ENCODE data around the gene RRP15. TPM values are rescaled to one million over a fixed set of nuclear protein-coding genes. Genes with fewer than 3 reads are reported as not detected.

RRP15 gene
- polyA plus RNA-seq, 3 donors, result 20.9 to 23.6 (median 22.9) TPM

DNA sequence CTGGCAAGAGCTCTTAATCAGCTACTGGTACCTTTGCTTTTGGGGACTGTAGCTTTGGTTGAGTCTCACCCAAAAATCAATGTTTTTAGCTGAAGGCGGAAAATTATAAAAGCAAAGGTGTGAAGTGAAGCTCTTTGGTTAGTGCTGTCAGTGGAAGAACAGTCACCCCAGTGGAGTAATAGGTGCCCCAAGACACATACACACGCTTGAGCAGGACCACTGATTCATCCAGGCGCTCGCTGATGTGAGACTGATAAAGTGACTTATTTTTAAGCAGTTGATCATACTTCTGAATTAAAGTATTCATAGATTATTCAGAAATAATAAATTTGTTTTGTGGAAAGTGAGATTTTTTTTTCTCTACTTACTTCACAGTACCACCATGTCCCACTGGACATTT lies 97.2 kb downstream of the RRP15 start:
- no peak for DNase-seq (ENCODE audit: low read depth in 3 of 3, low spot score in 2 of 3)

DNA sequence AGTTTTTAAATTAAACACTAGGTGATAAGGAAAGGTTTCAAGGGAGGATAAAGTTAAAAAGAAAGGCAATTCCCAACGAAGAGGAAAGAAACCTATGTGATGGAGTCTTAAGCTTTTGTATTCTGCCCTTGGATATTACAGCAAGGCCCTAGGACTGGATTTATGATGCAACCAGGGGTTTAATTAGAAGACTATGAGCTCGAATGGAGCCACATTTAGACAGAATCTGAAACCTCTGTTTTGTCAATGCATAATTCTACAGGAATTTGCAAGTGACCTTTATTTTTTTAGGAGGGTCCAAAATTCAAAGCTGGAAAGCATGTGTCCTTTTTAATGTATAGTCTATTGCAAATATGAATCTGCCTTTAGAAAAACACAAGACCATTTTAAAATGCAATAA lies 98.0 kb downstream of the RRP15 start:
- DNase-seq (ENCODE audit: low read depth in 3 of 3, low spot score in 2 of 3), result no peak

DNA sequence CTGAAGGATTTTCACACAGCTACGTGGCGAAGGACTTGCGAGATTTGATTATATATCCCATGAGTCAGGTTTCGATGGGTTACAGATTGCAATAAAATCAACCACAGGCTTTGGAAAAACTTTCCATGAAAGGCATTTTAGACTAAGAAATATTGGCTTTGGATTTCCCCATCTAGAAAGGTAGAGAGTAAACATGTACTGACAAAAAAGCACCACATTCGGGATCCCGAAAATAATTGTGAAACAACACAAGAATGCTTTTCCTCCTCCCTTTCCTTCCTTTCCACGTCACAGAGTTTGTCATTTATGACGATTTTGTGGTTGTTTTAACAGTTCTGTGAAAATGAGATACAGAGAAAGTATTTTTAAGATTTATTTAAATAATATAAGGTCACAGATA lies 98.6 kb downstream of the RRP15 start:
- DNase-seq (ENCODE audit: low read depth in 3 of 3, low spot score in 2 of 3), result no peak

DNA sequence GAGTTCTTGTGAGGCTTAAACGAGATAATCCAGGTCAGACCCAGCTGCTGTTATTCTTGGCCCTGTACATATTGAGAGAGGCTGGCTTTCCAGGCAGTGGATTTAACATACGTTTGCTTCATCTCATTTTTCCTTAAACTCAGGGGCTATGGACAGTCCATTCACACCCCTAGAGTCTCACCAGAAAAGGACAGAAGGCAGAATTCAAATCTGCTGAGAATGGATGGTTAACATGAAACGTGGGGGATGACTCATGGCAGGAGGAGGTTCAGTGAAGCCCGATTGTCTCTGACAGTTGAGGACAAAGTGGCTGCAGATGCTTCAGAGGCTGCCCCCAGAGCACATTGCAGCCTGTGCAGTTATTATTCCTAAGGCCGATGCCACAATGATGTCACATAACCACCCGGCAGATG lies 99.5 kb downstream of the RRP15 start:
- no peak for DNase-seq (ENCODE audit: low read depth in 3 of 3, low spot score in 2 of 3)

Other genes starting within 250 kb of the RRP15 start
- 10 to 100 TPM; 13.6 to 16.4 (median 15.1) TPM for gene TGFB2, start 60.0 kb downstream of the RRP15 start, polyA plus RNA-seq (ENCODE audit: insufficient read length in 3 of 3)

Measured in right renal cortex interstitium (tissue), 3 donors.